Lower leg skin (tissue), 4 donors: ENCODE data around the gene FHOD3. TPM values are rescaled to one million over a fixed set of nuclear protein-coding genes. Genes with fewer than 3 reads are reported as not detected.

ENCODE experiments used
- DNase-seq, 2 donors: peaks; one replicate each; pipeline ENCODE4 v3.0.0-alpha.2; 2019; ENCODE audit warnings: low spot score in 2 of 2
- H3K4me3 ChIP-seq: fragments of 200-600 bp; sonication (generic); 2 replicates; pipeline ENCODE4 v1.5.1; 2017; ENCODE audit warnings: mild to moderate bottlenecking, low read depth; ENCODE audit not compliant: poor library complexity, severe bottlenecking
- CTCF ChIP-seq, 3 donors: fragments of 450-650 bp; IDR thresholded peaks; one replicate each; pipeline ENCODE4 v1.5.1; 2016; ENCODE audit warnings: antibody characterized with exemption in 3 of 3, mild to moderate bottlenecking in 3 of 3, moderate library complexity in 2 of 3
- POLR2A ChIP-seq, 2 donors: fragments of 450-650 bp; IDR thresholded peaks; one replicate each; pipeline ENCODE4 v1.6.1; 2016 to 2017; ENCODE audit warnings: antibody characterized with exemption in 2 of 2, mild to moderate bottlenecking in 1 of 2, moderate library complexity in 1 of 2
- WGBS, 2 donors: methylation state at CpG; one replicate each; pipeline ENCODE4 v1.1.5; 2018; 5-methylcytosine and 5-hydroxymethylcytosine counted together
- intact Hi-C: fragments of 100-400 bp; cut with DNase I; formaldehyde crosslinking; loops from one replicate; pipeline ENCODE4 v1.15.0; 2023; ENCODE audit warnings: low total_unique reads
- total RNA-seq, 4 donors: library from RNA; depleted of rRNA; stranded (reverse); fragments of >200 nt; gene quantifications; one replicate each; pipeline ENCODE4 v1.1.0, GENCODE V29; 2016

Gene FHOD3
- total RNA-seq, 4 donors from 2014 or later, result 5.3 to 15.1 (median 7.8) TPM

GRCh38 chr18:36522509-36522908 is 225.0 kb downstream of the FHOD3 start:
- no peak overlapping the region for H3K4me3 ChIP-seq
- no peak for DNase-seq
- intact Hi-C loops, result no loop called here
- TF ChIP-seq CTCF (IDR thresholded peaks at IDR 0.05) (no peak), POLR2A (IDR thresholded peaks at IDR 0.05) (no peak)
- WGBS, 2 donors, result 78 to 86% methylated on average over 1 of the region's 1 CpG

- H3K4me3 ChIP-seq, result no peak overlapping the region
- intact Hi-C loops, result no loop called here
- TF ChIP-seq CTCF (IDR thresholded peaks at IDR 0.05) (no peak), POLR2A (IDR thresholded peaks at IDR 0.05) (no peak)
- 85 to 91% methylated on average over 3 of the region's 3 CpGs for WGBS, 2 donors
- DNase-seq, result no peak
Observed at GRCh38 chr18:36525913-36526312, 228.4 kb downstream of the FHOD3 start.

GRCh38 chr18:36526611-36527010 is 229.1 kb downstream of the FHOD3 start:
- WGBS, 2 donors, result 87% methylated on average over 4 of the region's 4 CpGs
- no peak for DNase-seq
- TF ChIP-seq POLR2A (IDR thresholded peaks at IDR 0.05) (no peak), CTCF (IDR thresholded peaks at IDR 0.05) (no peak)
- intact Hi-C loops, result no loop called here
- H3K4me3 ChIP-seq, result no peak overlapping the region

- no peak for DNase-seq
- no peak for TF ChIP-seq POLR2A (IDR thresholded peaks at IDR 0.05)
- TF ChIP-seq CTCF (IDR thresholded peaks at IDR 0.05), result no peak
- intact Hi-C loops, result no loop called here
- H3K4me3 ChIP-seq, result no peak overlapping the region
- 86 to 88% methylated on average over 6 of the region's 6 CpGs for WGBS, 2 donors
Observed at GRCh38 chr18:36527051-36527450, 229.5 kb downstream of the FHOD3 start.

- 57 to 69% methylated on average over 2 of the region's 2 CpGs for WGBS, 2 donors
- no peak for DNase-seq
- no peak overlapping the region for H3K4me3 ChIP-seq
- intact Hi-C loops, result no loop called here
- TF ChIP-seq CTCF (IDR thresholded peaks at IDR 0.05), result no peak
- no peak for TF ChIP-seq POLR2A (IDR thresholded peaks at IDR 0.05)
Observed at GRCh38 chr18:36527740-36528455, 230.4 kb downstream of the FHOD3 start.

GRCh38 chr18:36529747-36530146 is 232.2 kb downstream of the FHOD3 start:
- H3K4me3 ChIP-seq, result no peak overlapping the region
- TF ChIP-seq POLR2A (IDR thresholded peaks at IDR 0.05) (no peak), CTCF (IDR thresholded peaks at IDR 0.05) (no peak)
- intact Hi-C loops, result no loop called here
- DNase-seq, result no peak
- 94 to 96% methylated on average over 8 of the region's 8 CpGs for WGBS, 2 donors
